Osteocyte (in vitro differentiated cells): Measurements from ENCODE around the gene EDEM1. TPM values are rescaled to one million over a fixed set of nuclear protein-coding genes. Genes with fewer than 3 reads are reported as not detected.
"Not testable (repeated sequence)": the region's sequence is repeated elsewhere in the genome, so short reads cannot be mapped to it uniquely, and the experiment has no call there.

Experiments used
- DNase-seq: peaks from one replicate; pipeline ENCODE4 v3.0.0; 2021; ENCODE audit warnings: mixed read lengths; ENCODE audit not compliant: unreplicated experiment; ENCODE audit errors: extremely low spot score
- H3K27ac Mint-ChIP-seq: one replicate; pipeline ENCODE4 v1.8.0; 2021; ENCODE audit warnings: mild to moderate bottlenecking, mixed read lengths; ENCODE audit not compliant: unreplicated experiment
- H3K27me3 Mint-ChIP-seq: one replicate; pipeline ENCODE4 v1.8.0; 2021; ENCODE audit warnings: mixed read lengths; ENCODE audit not compliant: unreplicated experiment
- H3K36me3 Mint-ChIP-seq: one replicate; pipeline ENCODE4 v1.8.0; 2021; ENCODE audit warnings: mixed read lengths; ENCODE audit not compliant: unreplicated experiment
- H3K4me1 Mint-ChIP-seq: one replicate; pipeline ENCODE4 v1.8.0; 2021; ENCODE audit warnings: mixed read lengths; ENCODE audit not compliant: unreplicated experiment
- H3K4me3 Mint-ChIP-seq: one replicate; pipeline ENCODE4 v1.8.0; 2021; ENCODE audit warnings: mild to moderate bottlenecking, moderate library complexity, mixed read lengths; ENCODE audit not compliant: unreplicated experiment
- H3K9me3 Mint-ChIP-seq: one replicate; pipeline ENCODE4 v1.8.0; 2021; ENCODE audit warnings: mixed read lengths; ENCODE audit not compliant: unreplicated experiment
- CTCF ChIP-seq: fragments of 200-600 bp; sonication (generic); IDR thresholded peaks from 2 replicates; pipeline ENCODE4 v1.5.0; 2021; ENCODE audit warnings: antibody characterized with exemption, mild to moderate bottlenecking, moderate library complexity
- total RNA-seq: library from RNA; stranded (reverse); gene quantifications from 2 replicates; pipeline ENCODE4 v1.2.1, GENCODE V29; 2021

Gene EDEM1
- total RNA-seq, 1 donor from 2014 or later, result 45.9 TPM

GRCh38 chr3:5143464-5143863 is 44.0 kb upstream of the EDEM1 start:
- no peak overlapping the region for H3K4me3 Mint-ChIP-seq
- peaks cover 21% of the 10 kb centered on the region for H3K36me3 Mint-ChIP-seq
- H3K4me1 Mint-ChIP-seq, result peaks cover 31% of the 10 kb centered on the region
- no peak for TF ChIP-seq CTCF
- H3K9me3 Mint-ChIP-seq, result peaks cover 24% of the 10 kb centered on the region
- H3K27ac Mint-ChIP-seq, result no peak overlapping the region
- DNase-seq, result no peak
- H3K27me3 Mint-ChIP-seq, result no peaks in the 10 kb centered on the region

GRCh38 chr3:5144316-5144994 is 43.1 kb upstream of the EDEM1 start:
- H3K27ac Mint-ChIP-seq, result no peak overlapping the region
- H3K4me3 Mint-ChIP-seq, result no peak overlapping the region
- H3K4me1 Mint-ChIP-seq, result peaks cover 24% of the 10 kb centered on the region

GRCh38 chr3:5145120-5145519 is 42.4 kb upstream of the EDEM1 start:
- Mint-ChIP-seq H3K27ac (no peak overlapping the region), H3K36me3 (peaks cover 21% of the 10 kb centered on the region), H3K4me1 (peaks cover 19% of the 10 kb centered on the region), H3K9me3 (peaks cover 24% of the 10 kb centered on the region), H3K27me3 (no peaks in the 10 kb centered on the region), H3K4me3 (no peak overlapping the region)
- DNase-seq, result no peak
- TF ChIP-seq CTCF, result no peak

More at GRCh38 chr3:5144316-5144994, 43.1 kb upstream of the EDEM1 start:
- TF ChIP-seq CTCF, result no peak
- peaks cover 21% of the 10 kb centered on the region for H3K36me3 Mint-ChIP-seq
- DNase-seq, result no peak
- H3K9me3 Mint-ChIP-seq, result peaks cover 24% of the 10 kb centered on the region
- no peaks in the 10 kb centered on the region for H3K27me3 Mint-ChIP-seq

GRCh38 chr3:5147152-5147551 is 40.4 kb upstream of the EDEM1 start:
- not testable (repeated sequence) for DNase-seq, H3K4me3 Mint-ChIP-seq, H3K27me3 Mint-ChIP-seq, H3K27ac Mint-ChIP-seq
- Mint-ChIP-seq H3K36me3 (peaks cover 23% of the 10 kb centered on the region), H3K9me3 (peaks cover 24% of the 10 kb centered on the region), H3K4me1 (peaks cover 14% of the 10 kb centered on the region)

- Mint-ChIP-seq H3K4me3 (no peak overlapping the region), H3K36me3 (peaks cover 18% of the 10 kb centered on the region), H3K27me3 (no peaks in the 10 kb centered on the region), H3K4me1 (peaks cover 23% of the 10 kb centered on the region), H3K27ac (no peak overlapping the region), H3K9me3 (peaks cover 11% of the 10 kb centered on the region)
- no peak for DNase-seq
- no peak for TF ChIP-seq CTCF
These were observed 38.1 kb upstream of the EDEM1 start for GRCh38 chr3:5149306-5149880.
